Fibroblast of pulmonary artery (primary cell): ENCODE data around the gene PMM1.
A peak's percentile ranks its signal among the peaks of the same experiment; 100 is the strongest.

ENCODE experiments used
- DNase-seq: peaks from one replicate; pipeline ENCODE4 v3.0.0-alpha.2; 2010; ENCODE audit warnings: low read depth
- H3K4me3 ChIP-seq: replicated peaks from 2 replicates; pipeline ENCODE4 v1.5.1; 2011; ENCODE audit warnings: low read depth, mild to moderate bottlenecking, control low read depth, low read length, moderate library complexity
- CTCF ChIP-seq: IDR thresholded peaks from 2 replicates; pipeline ENCODE4 v1.5.1; 2011; ENCODE audit warnings: mild to moderate bottlenecking, control low read depth, low read length, inconsistent platforms; ENCODE audit errors: missing control alignments

PMM1 gene

GRCh38 chr22:41555325-41555982 is 34.2 kb downstream of the PMM1 start:
- no peak overlapping the region for H3K4me3 ChIP-seq
- TF ChIP-seq CTCF = no peak
- peak; percentile 42 for DNase-seq

- no peak overlapping the region for H3K4me3 ChIP-seq
- DNase-seq = no peak
- TF ChIP-seq CTCF = no peak
These were observed 37.6 kb downstream of the PMM1 start for GRCh38 chr22:41551877-41552582.

GRCh38 chr22:41550952-41551491 is 38.6 kb downstream of the PMM1 start:
- no peak for TF ChIP-seq CTCF
- DNase-seq = no peak
- no peak overlapping the region for H3K4me3 ChIP-seq

GRCh38 chr22:41548830-41549211 is 40.8 kb downstream of the PMM1 start:
- H3K4me3 ChIP-seq = no peak overlapping the region
- TF ChIP-seq CTCF = no peak
- no peak for DNase-seq

GRCh38 chr22:41544671-41545476 is 44.8 kb downstream of the PMM1 start:
- TF ChIP-seq CTCF = no peak
- no peak for DNase-seq
- H3K4me3 ChIP-seq = peak overlapping the region; percentile 46

- peak; percentile 97 for DNase-seq
- peak within 1 kb of the TSS; percentile 86 for H3K4me3 ChIP-seq
- peak; percentile 53 for TF ChIP-seq CTCF
These were observed 45.6 kb downstream of the PMM1 start, which contains the start of gene POLR3H for GRCh38 chr22:41543854-41544670. Gene POLR3H (minus strand): TSS chr22:41544470. CDS start chr22:41544101, 369 bp downstream.
